Measurements from ENCODE around the gene WNK1. TPM values are rescaled to one million over a fixed set of nuclear protein-coding genes. Genes with fewer than 3 reads are reported as not detected.

Gene WNK1
- total RNA-seq, 1 experiment from 2014 or later = 117 TPM

GRCh38 chr12:903055-903454 lies 150.7 kb downstream of the WNK1 start:
- no peaks in the 10 kb centered on the region for H3K79me1 ChIP-seq (ENCODE audit: insufficient read depth, low read depth, low read length, poor library complexity, severe bottlenecking)
- H3K4me1 ChIP-seq (ENCODE audit: insufficient read depth, low read length) = no peaks in the 10 kb centered on the region
- Mint-ChIP-seq H3K4me3 (no peak overlapping the region), H3K27me3 (ENCODE audit: low read depth) (no peaks in the 10 kb centered on the region), H3K9me3 (no peaks in the 10 kb centered on the region), H3K27ac (peak overlapping the region; percentile 4 to 59 (median 33); a peak in 4 of 7 replicates), H3K4me1 (peaks cover 0 to 10% of the 10 kb centered on the region in 2 experiments; a peak in 2 of 4 replicates), H3K36me3 (ENCODE audit: insufficient read depth in 1 of 3, low read depth in 3 of 3) (peaks cover 28 to 86% (median 60%) of the 10 kb centered on the region in 3 experiments; a peak in 6 of 7 replicates)
- no peak overlapping the region for H3K14ac ChIP-seq (ENCODE audit: insufficient read depth, low read length)
- H2AFZ ChIP-seq (ENCODE audit: low read length) = no peak overlapping the region
- no peaks in the 10 kb centered on the region for H4K20me1 ChIP-seq (ENCODE audit: control insufficient read depth, insufficient read depth, insufficient read length)
- no peak overlapping the region for H4K8ac ChIP-seq (replicated peaks; ENCODE audit: insufficient read length, low read depth, low read length)
- H3K27ac ChIP-seq (ENCODE audit: insufficient read length, low read depth, low read length) = no peak overlapping the region
- H3K79me2 ChIP-seq (ENCODE audit: insufficient read depth, low read length) = no peaks in the 10 kb centered on the region
- no peaks in the 10 kb centered on the region for H3K23me2 ChIP-seq (ENCODE audit: insufficient read length, low read depth, low read length, poor library complexity, severe bottlenecking)
- H3K23ac ChIP-seq (ENCODE audit: insufficient read length, low read depth, low read length) = no peak overlapping the region
- no peak overlapping the region for H3K9ac ChIP-seq (ENCODE audit: extremely low read depth, insufficient read length, low read length)
- no peak overlapping the region for H4K5ac ChIP-seq (ENCODE audit: insufficient read length, low read depth, low read length)
- no peak overlapping the region for H3T11ph ChIP-seq (ENCODE audit: low read length)
- no peak overlapping the region for H2AK5ac ChIP-seq (ENCODE audit: insufficient read length, low read length)
- no peak overlapping the region for H2BK15ac ChIP-seq (ENCODE audit: low read depth, low read length)
- H3K18ac ChIP-seq (ENCODE audit: insufficient read length, low read depth, low read length) = no peak overlapping the region
- H3K56ac ChIP-seq (ENCODE audit: insufficient read length, low read depth, low read length) = no peak overlapping the region
- no peak overlapping the region for H3K4me2 ChIP-seq (ENCODE audit: insufficient read depth, insufficient read length, low read length)
- no CpG with 5 or more reads among the region's 5 CpGs for WGBS (ENCODE audit: extremely low coverage, insufficient read length, low lambda C conversion rate)
- H2BK120ac ChIP-seq (ENCODE audit: low read depth, low read length, poor library complexity, severe bottlenecking) = no peak overlapping the region
- H3K27me3 ChIP-seq (ENCODE audit: insufficient read depth, low read length) = no peaks in the 10 kb centered on the region; the same call in 1 of the 2 replicates
- TF ChIP-seq CTCF (conservative IDR thresholded peaks at IDR 0.05) = no peak
- no peak overlapping the region for H2BK12ac ChIP-seq (ENCODE audit: insufficient read length, low read depth, low read length)
- H2BK20ac ChIP-seq (ENCODE audit: low read depth, low read length, poor library complexity, severe bottlenecking) = no peak overlapping the region
- H3K4ac ChIP-seq (ENCODE audit: low read depth, low read length) = no peak overlapping the region
- DNase-seq = no peak
- H3K9me3 ChIP-seq (ENCODE audit: control insufficient read depth, low read depth, low read length) = no peaks in the 10 kb centered on the region
- H2BK5ac ChIP-seq (ENCODE audit: insufficient read length, low read length) = no peak overlapping the region
- H4K91ac ChIP-seq (ENCODE audit: insufficient read length, low read depth, low read length) = no peak overlapping the region

All from H9 (cell line).